Right renal cortex interstitium (tissue), 3 donors: ENCODE results near the gene RAB22A. TPM values are rescaled to one million over a fixed set of nuclear protein-coding genes. Genes with fewer than 3 reads are reported as not detected.

ENCODE experiments used
- DNase-seq, 3 donors: peaks; one replicate each; pipeline ENCODE4 v3.0.0-alpha.2; 2013; ENCODE audit warnings: low read depth in 3 of 3, low spot score in 2 of 3
- polyA plus RNA-seq, 3 donors: library from polyadenylated mRNA; unstranded; fragments of 120-200 nt; gene quantifications; one replicate each; pipeline ENCODE4 v1.2.1, GENCODE V29; 2013; ENCODE audit not compliant: insufficient read length in 3 of 3

RAB22A gene
- polyA plus RNA-seq, 3 donors: 18.6 to 19.6 (median 18.6) TPM

- DNase-seq: peak in 1 of 3 donors; percentile 13
These were observed 9.2 kb upstream of the RAB22A start for GRCh38 chr20:58300321-58300720.

GRCh38 chr20:58303547-58303946 lies 6.0 kb upstream of the RAB22A start:
- DNase-seq: no peak

- no peak for DNase-seq
These were observed 4.5 kb upstream of the RAB22A start for GRCh38 chr20:58305061-58305460.

- no peak for DNase-seq
These were observed 2.9 kb upstream of the RAB22A start for GRCh38 chr20:58306421-58307261.

GRCh38 chr20:58307270-58307669 lies 2.2 kb upstream of the RAB22A start:
- DNase-seq: no peak

GRCh38 chr20:58308290-58308679 lies 1.2 kb upstream of the RAB22A start:
- DNase-seq: no peak

- peak in 1 of 3 donors; percentile 15 for DNase-seq
These were observed 611 bp upstream of the RAB22A start for GRCh38 chr20:58308680-58309527.

GRCh38 chr20:58310291-58310782 lies 822 bp downstream of the RAB22A start:
- no peak for DNase-seq

- DNase-seq: no peak
These were observed 3.3 kb downstream of the RAB22A start for GRCh38 chr20:58312836-58313235.

- DNase-seq: no peak
These were observed 3.9 kb downstream of the RAB22A start for GRCh38 chr20:58313396-58313795.

- no peak for DNase-seq
These were observed 11.7 kb downstream of the RAB22A start for GRCh38 chr20:58321205-58321604.

GRCh38 chr20:58322083-58322482 lies 12.6 kb downstream of the RAB22A start:
- DNase-seq: no peak

GRCh38 chr20:58325912-58326311 lies 16.4 kb downstream of the RAB22A start:
- no peak for DNase-seq

- no peak for DNase-seq
These were observed 17.7 kb downstream of the RAB22A start for GRCh38 chr20:58327211-58327610.

- no peak for DNase-seq
These were observed 19.3 kb downstream of the RAB22A start for GRCh38 chr20:58328836-58329235.

GRCh38 chr20:58329711-58330110 lies 20.2 kb downstream of the RAB22A start:
- no peak for DNase-seq

GRCh38 chr20:58330249-58330648 lies 20.7 kb downstream of the RAB22A start:
- DNase-seq: no peak

GRCh38 chr20:58330687-58331086 lies 21.2 kb downstream of the RAB22A start:
- peak in 1 of 3 donors; percentile 51 for DNase-seq

GRCh38 chr20:58331961-58332551 lies 22.5 kb downstream of the RAB22A start:
- no peak for DNase-seq

GRCh38 chr20:58339741-58340140 lies 30.2 kb downstream of the RAB22A start:
- no peak for DNase-seq

GRCh38 chr20:58340151-58340550 lies 30.6 kb downstream of the RAB22A start:
- DNase-seq: no peak
